HCT116 (cell line): ENCODE data around the gene ITSN1. TPM values are rescaled to one million over a fixed set of nuclear protein-coding genes. Genes with fewer than 3 reads are reported as not detected.

ENCODE experiments used
- ATAC-seq: fragments of 200-7000 bp; cut with Tn5 transposase; 2 replicates; pipeline ENCODE4 v1.9.1; 2020; ENCODE audit warnings: mild to moderate bottlenecking, moderate library complexity
- BruUV-seq: library from RNA; stranded (reverse); fragments of 400-500 nt; replicated peaks from 2 replicates; lab custom pipeline; 2021; lab: Mats Ljungman, UMichigan
- CTCF ChIA-PET: fragments of 300-600 bp; sonication (Branson Sonifier 250); formaldehyde crosslinking; loops from one replicate; lab custom pipeline; 2021; ENCODE audit warnings: antibody characterized with exemption; lab: Charles Lee
- POLR2A ChIA-PET: fragments of 300-600, 350-600 bp; sonication (Branson Sonifier 250); formaldehyde crosslinking; loops from one replicate; lab custom pipeline; 2021; ENCODE audit warnings: antibody characterized with exemption; lab: Charles Lee
- RAD21 ChIA-PET, 2 experiments: fragments of 300-600 bp; sonication (Branson Sonifier 250); formaldehyde crosslinking; loops; one replicate each; lab custom pipeline; 2023; ENCODE audit warnings: low total read pairs in 2 of 2; ENCODE audit not compliant: uncharacterized antibody in 2 of 2, unreplicated experiment in 2 of 2, low non-redundant PET in 1 of 2; lab: Charles Lee
- DNase-seq: peaks from one replicate; pipeline ENCODE4 v3.0.0-alpha.2; 2010; ENCODE audit warnings: low read depth, low spot score
- H2AFZ ChIP-seq: fragments of 200-600 bp; shearing (Covaris generic), sonication (generic); 2 replicates; pipeline ENCODE4 v1.6.1; 2017; ENCODE audit warnings: low read depth, mixed run types, mixed read lengths, antibody characterized with exemption, low read length; ENCODE audit not compliant: poor library complexity, severe bottlenecking
- H3K27ac ChIP-seq: 2 replicates; pipeline ENCODE4 v1.5.1; 2012; ENCODE audit warnings: low read depth, low read length
- H3K27me3 ChIP-seq: fragments of 200-600 bp; sonication (generic); 2 replicates; pipeline ENCODE4 v1.6.1; 2016; ENCODE audit warnings: mixed run types, low read length, mixed read lengths; ENCODE audit not compliant: insufficient read depth
- H3K36me3 ChIP-seq, 2 experiments: fragments of 200-500 bp in 1 of 2; fragments of 200-600 bp in 1 of 2; sonication (Bioruptor generic) in 1 of 2; sonication (generic) in 1 of 2; 2 replicates each; pipeline versions ENCODE4 v1.5.1 to v1.6.1; 2014 to 2016; ENCODE audit warnings: low read length in 2 of 2, inconsistent platforms in 1 of 2, mixed read lengths in 1 of 2, mixed run types in 1 of 2; ENCODE audit not compliant: insufficient read depth in 2 of 2, control insufficient read depth in 1 of 2
- H3K4me1 ChIP-seq, 2 experiments: fragments of 200-600 bp in 1 of 2; sonication (generic) in 1 of 2; 2 replicates each; pipeline versions ENCODE4 v1.5.1 to v1.6.1; 2012 to 2017; ENCODE audit warnings: low read length in 2 of 2, inconsistent platforms in 1 of 2, mild to moderate bottlenecking in 1 of 2, mixed read lengths in 1 of 2, mixed run types in 1 of 2, moderate library complexity in 1 of 2; ENCODE audit not compliant: insufficient read depth in 2 of 2, control insufficient read depth in 1 of 2
- H3K4me2 ChIP-seq: fragments of 200-600 bp; sonication (generic); 2 replicates; pipeline ENCODE4 v1.6.1; 2017; ENCODE audit warnings: mixed run types, low read length, mixed read lengths
- H3K4me3 ChIP-seq, 2 experiments: fragments of 200-600 bp in 1 of 2; sonication (generic) in 1 of 2; replicated peaks in 1 of 2; 2 replicates each; pipeline ENCODE4 v1.5.1; 2011 to 2016; ENCODE audit warnings: low read length in 2 of 2, control low read depth in 1 of 2, low read depth in 1 of 2, mild to moderate bottlenecking in 1 of 2, mixed read lengths in 1 of 2, mixed run types in 1 of 2
- H3K79me2 ChIP-seq: fragments of 200-600 bp; sonication (generic); 2 replicates; pipeline ENCODE4 v1.6.1; 2017; ENCODE audit warnings: mild to moderate bottlenecking, mixed run types, low read length, moderate library complexity, mixed read lengths; ENCODE audit not compliant: insufficient read depth
- H3K9ac ChIP-seq: fragments of 200-600 bp; sonication (generic); 2 replicates; pipeline ENCODE4 v1.6.1; 2016; ENCODE audit warnings: low read length, mixed read lengths
- H3K9me2 ChIP-seq: fragments of 200-600 bp; sonication (generic), shearing (Covaris generic); 2 replicates; pipeline ENCODE4 v1.6.1; 2017; ENCODE audit warnings: mixed run types, mild to moderate bottlenecking, moderate library complexity; ENCODE audit not compliant: insufficient read depth
- H3K9me3 ChIP-seq, 2 experiments: fragments of 200-500 bp in 1 of 2; fragments of 200-600 bp in 1 of 2; sonication (Bioruptor generic) in 1 of 2; sonication (generic) in 1 of 2; 2 replicates each; pipeline ENCODE4 v1.6.1; 2014 to 2017; ENCODE audit warnings: low read length in 2 of 2, mixed read lengths in 2 of 2, inconsistent platforms in 1 of 2, low read depth in 1 of 2, mild to moderate bottlenecking in 1 of 2, mixed run types in 1 of 2, moderate library complexity in 1 of 2; ENCODE audit not compliant: control insufficient read depth in 1 of 2, insufficient read depth in 1 of 2
- H4K20me1 ChIP-seq: fragments of 200-600 bp; sonication (generic), shearing (Covaris generic); 2 replicates; pipeline ENCODE4 v1.6.1; 2017; ENCODE audit warnings: mixed run types, mild to moderate bottlenecking, moderate library complexity; ENCODE audit not compliant: insufficient read depth
- CBX3 ChIP-seq: IDR thresholded peaks from 2 replicates; pipeline ENCODE4 v1.6.1; 2012; ENCODE audit warnings: low read depth
- CEBPB ChIP-seq: IDR thresholded peaks from 2 replicates; pipeline ENCODE4 v1.6.1; 2012; ENCODE audit warnings: low read depth
- CTCF ChIP-seq, 3 experiments: fragments of 200-600 bp in 1 of 3; sonication (generic) in 1 of 3; IDR thresholded peaks in 2 of 3; conservative IDR thresholded peaks in 1 of 3; 2 replicates each; pipeline ENCODE4 v1.5.1; 2012 to 2017; ENCODE audit warnings: low read depth in 2 of 3, low read length in 2 of 3, antibody characterized with exemption in 1 of 3, borderline replicate concordance in 1 of 3, control low read depth in 1 of 3, mild to moderate bottlenecking in 1 of 3, mixed read lengths in 1 of 3, mixed run types in 1 of 3, moderate library complexity in 1 of 3; ENCODE audit not compliant: insufficient read depth in 1 of 3
- ELF1 ChIP-seq: IDR thresholded peaks from 2 replicates; pipeline ENCODE4 v1.6.1; 2012; ENCODE audit warnings: low read depth, borderline replicate concordance
- EZH2phosphoT487 ChIP-seq: fragments of 200-600 bp; IDR thresholded peaks from 2 replicates; pipeline ENCODE4 v1.6.1; 2018; ENCODE audit warnings: antibody characterized with exemption, borderline replicate concordance
- JUND ChIP-seq: IDR thresholded peaks from 2 replicates; pipeline ENCODE4 v1.6.1; 2012
- MAX ChIP-seq: IDR thresholded peaks from 2 replicates; pipeline ENCODE4 v1.6.1; 2012
- POLR2A ChIP-seq: IDR thresholded peaks from 2 replicates; pipeline ENCODE4 v1.7.0; 2011; ENCODE audit warnings: borderline replicate concordance; ENCODE audit not compliant: insufficient read depth, insufficient read length; ENCODE audit errors: extremely low read depth
- POLR2AphosphoS5 ChIP-seq: IDR thresholded peaks from 2 replicates; pipeline ENCODE4 v1.6.1; 2011; ENCODE audit warnings: mild to moderate bottlenecking, low read depth, low read length, moderate library complexity
- RAD21 ChIP-seq: IDR thresholded peaks from 2 replicates; pipeline ENCODE4 v1.6.1; 2012; ENCODE audit warnings: low read depth, mild to moderate bottlenecking
- SP1 ChIP-seq: IDR thresholded peaks from 2 replicates; pipeline ENCODE4 v1.6.1; 2012; ENCODE audit warnings: low read depth
- SRF ChIP-seq: IDR thresholded peaks from 2 replicates; pipeline ENCODE4 v1.6.1; 2012; ENCODE audit warnings: low read depth
- TCF7L2 ChIP-seq: IDR thresholded peaks from 2 replicates; pipeline ENCODE4 v1.7.0; 2011; ENCODE audit warnings: borderline replicate concordance, inconsistent platforms; ENCODE audit not compliant: insufficient read depth, insufficient read length; ENCODE audit errors: extremely low read depth
- YY1 ChIP-seq: IDR thresholded peaks from 2 replicates; pipeline ENCODE4 v1.6.1; 2011; ENCODE audit warnings: low read length, low read depth, moderate library complexity, mild to moderate bottlenecking; ENCODE audit not compliant: insufficient replicate concordance; ENCODE audit errors: extremely low read depth
- ZBTB33 ChIP-seq: IDR thresholded peaks from 2 replicates; pipeline ENCODE4 v1.6.1; 2011; ENCODE audit warnings: mild to moderate bottlenecking, low read length, moderate library complexity; ENCODE audit not compliant: insufficient replicate concordance; ENCODE audit errors: extremely low read depth
- ZNF274 ChIP-seq: fragments of 200-500 bp; sonication (Bioruptor generic); IDR thresholded peaks from 2 replicates; pipeline ENCODE4 v1.6.1; 2014; ENCODE audit warnings: mild to moderate bottlenecking, low read depth, low read length, inconsistent platforms
- intact Hi-C: fragments of 100-400 bp; cut with micrococcal nuclease; formaldehyde crosslinking; loops from 2 replicates; pipeline ENCODE4 v1.10.0; 2022
- total RNA-seq: library from RNA; stranded (reverse); gene quantifications from one replicate; pipeline ENCODE4 v1.2.1, GENCODE V29; 2021; ENCODE audit not compliant: unreplicated experiment

ITSN1 gene
- total RNA-seq, 1 experiment from 2014 or later = 25.8 TPM

GRCh38 chr21:33771976-33772375, 129.7 kb downstream of the ITSN1 start:
- RAD21 ChIA-PET = no interaction called here
- H3K4me3 ChIP-seq = no peak overlapping the region
- no peaks in the 10 kb centered on the region for H3K4me1 ChIP-seq
- H3K9ac ChIP-seq = no peak overlapping the region
- H3K9me3 ChIP-seq = no peaks in the 10 kb centered on the region
- H3K4me2 ChIP-seq = no peak overlapping the region
- TF ChIP-seq ZNF274 (no peak), ZBTB33 (no peak), ELF1 (no peak), EZH2phosphoT487 (no peak), POLR2A (no peak), JUND (no peak), MAX (no peak), POLR2AphosphoS5 (no peak)
- TF ChIP-seq, all 23 proteins: peak for 0
- BruUV-seq = no TSS peak
- no peaks in the 10 kb centered on the region for H3K79me2 ChIP-seq
- intact Hi-C loops = no loop called here
- no peak for ATAC-seq
- H2AFZ ChIP-seq = no peak overlapping the region
- no peak overlapping the region for H3K27ac ChIP-seq
- no peaks in the 10 kb centered on the region for H3K27me3 ChIP-seq
- H4K20me1 ChIP-seq = no peaks in the 10 kb centered on the region
- peaks cover 0 to 3% of the 10 kb centered on the region in 2 experiments; a peak in 1 of 4 replicates for H3K36me3 ChIP-seq
- POLR2A ChIA-PET = no interaction called here
- CTCF ChIA-PET = no interaction called here
- H3K9me2 ChIP-seq = no peaks in the 10 kb centered on the region
- no peak for DNase-seq

GRCh38 chr21:33774551-33774950, 132.2 kb downstream of the ITSN1 start:
- Histone ChIP-seq H2AFZ (no peak overlapping the region), H3K4me2 (no peak overlapping the region), H4K20me1 (no peaks in the 10 kb centered on the region), H3K27me3 (no peaks in the 10 kb centered on the region), H3K9ac (no peak overlapping the region), H3K36me3 (peaks cover 0 to 3% of the 10 kb centered on the region in 2 experiments; a peak in 1 of 4 replicates), H3K4me3 (no peak overlapping the region), H3K27ac (no peak overlapping the region), H3K79me2 (no peaks in the 10 kb centered on the region), H3K9me3 (no peaks in the 10 kb centered on the region), H3K9me2 (no peaks in the 10 kb centered on the region), H3K4me1 (no peaks in the 10 kb centered on the region)
- ATAC-seq = no peak
- POLR2A ChIA-PET = no interaction called here
- intact Hi-C loops = no loop called here
- CTCF ChIA-PET = no interaction called here
- no peak for DNase-seq
- BruUV-seq = no TSS peak
- TF ChIP-seq CTCF (IDR thresholded peaks at IDR 0.05 in 2 of 3, conservative IDR thresholded peaks at IDR 0.05 in 1 of 3; ENCODE audit: borderline replicate concordance in 1 of 3, insufficient read depth in 1 of 3, low read depth in 2 of 3, low read length in 2 of 3) (no peak), SP1 (no peak), POLR2A (no peak), RAD21 (no peak), YY1 (no peak), ELF1 (no peak), POLR2AphosphoS5 (no peak), SRF (no peak), MAX (no peak), JUND (no peak), TCF7L2 (no peak), ZNF274 (no peak), CBX3 (no peak), CEBPB (no peak), EZH2phosphoT487 (no peak)
- RAD21 ChIA-PET = no interaction called here
